Upper lobe of left lung (tissue), 4 donors: ENCODE measurements around the gene ARID4A.

Source experiments
- POLR2AphosphoS5 ChIP-seq, 2 donors: sonication (generic); formaldehyde crosslinking; IDR thresholded peaks; one replicate each; pipeline ENCODE4 v1.5.1; 2017; ENCODE audit warnings: antibody characterized with exemption in 2 of 2
- TF ChIP-seq, protein P1 (sequence below), 6 experiments: fragments of 450-650 bp in 4 of 6; fragments of 200-600 bp in 2 of 6; sonication (generic) in 2 of 6; IDR thresholded peaks; one replicate each; pipeline ENCODE4 v1.5.1; 2016 to 2019; ENCODE audit warnings: antibody characterized with exemption in 6 of 6

DNA sequence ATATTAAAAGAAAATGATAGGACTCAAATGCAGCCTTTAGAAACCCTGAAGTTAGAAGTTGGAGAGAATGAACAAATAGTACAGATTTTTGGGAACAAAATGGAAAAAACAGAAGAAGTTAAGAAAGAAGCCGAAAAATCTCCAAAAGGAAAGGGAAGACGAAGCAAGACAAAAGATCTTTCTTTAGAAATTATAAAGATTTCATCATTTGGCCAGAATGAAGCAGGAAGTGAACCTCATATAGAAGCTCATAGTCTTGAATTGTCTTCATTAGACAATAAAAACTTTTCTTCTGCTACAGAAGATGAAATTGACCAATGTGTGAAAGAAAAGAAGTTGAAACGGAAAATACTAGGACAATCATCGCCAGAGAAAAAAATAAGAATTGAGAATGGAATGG, 66.0 kb downstream of the ARID4A start:
- TF ChIP-seq, protein P1, sequence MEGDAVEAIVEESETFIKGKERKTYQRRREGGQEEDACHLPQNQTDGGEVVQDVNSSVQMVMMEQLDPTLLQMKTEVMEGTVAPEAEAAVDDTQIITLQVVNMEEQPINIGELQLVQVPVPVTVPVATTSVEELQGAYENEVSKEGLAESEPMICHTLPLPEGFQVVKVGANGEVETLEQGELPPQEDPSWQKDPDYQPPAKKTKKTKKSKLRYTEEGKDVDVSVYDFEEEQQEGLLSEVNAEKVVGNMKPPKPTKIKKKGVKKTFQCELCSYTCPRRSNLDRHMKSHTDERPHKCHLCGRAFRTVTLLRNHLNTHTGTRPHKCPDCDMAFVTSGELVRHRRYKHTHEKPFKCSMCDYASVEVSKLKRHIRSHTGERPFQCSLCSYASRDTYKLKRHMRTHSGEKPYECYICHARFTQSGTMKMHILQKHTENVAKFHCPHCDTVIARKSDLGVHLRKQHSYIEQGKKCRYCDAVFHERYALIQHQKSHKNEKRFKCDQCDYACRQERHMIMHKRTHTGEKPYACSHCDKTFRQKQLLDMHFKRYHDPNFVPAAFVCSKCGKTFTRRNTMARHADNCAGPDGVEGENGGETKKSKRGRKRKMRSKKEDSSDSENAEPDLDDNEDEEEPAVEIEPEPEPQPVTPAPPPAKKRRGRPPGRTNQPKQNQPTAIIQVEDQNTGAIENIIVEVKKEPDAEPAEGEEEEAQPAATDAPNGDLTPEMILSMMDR (IDR thresholded peaks at IDR 0.05), result no peak
- no peak for TF ChIP-seq POLR2AphosphoS5 (IDR thresholded peaks at IDR 0.05)
